HepG2 (cell line): ENCODE data around the gene COX4I2. TPM values are rescaled to one million over a fixed set of nuclear protein-coding genes. Genes with fewer than 3 reads are reported as not detected.

Experiments
- BRD4 ChIP-seq: sonication (generic); formaldehyde crosslinking; IDR thresholded peaks from 2 replicates; pipeline ENCODE4 v1.4.0; 2020; ENCODE audit warnings: missing genetic modification reagents
- HDAC6 ChIP-seq: fragments of 200-600 bp; sonication (generic); IDR thresholded peaks from 2 replicates; pipeline ENCODE4 v1.7.0; 2017; ENCODE audit warnings: mild to moderate bottlenecking, antibody characterized with exemption, low read length, low read depth
- HHEX ChIP-seq: IDR thresholded peaks from 2 replicates; pipeline ENCODE4 v1.6.1; 2016; ENCODE audit warnings: control low read depth
- HNRNPL ChIP-seq: fragments of 200-400 bp; formaldehyde crosslinking; IDR thresholded peaks from 2 replicates; pipeline ENCODE4 v1.6.1; 2017; ENCODE audit warnings: mild to moderate bottlenecking, low read depth, low read length
- KDM1A ChIP-seq: IDR thresholded peaks from 2 replicates; pipeline ENCODE4 v1.6.1; 2016; ENCODE audit warnings: missing compliant biosample characterization
- KLF16 ChIP-seq, 2 experiments: sonication (generic) in 1 of 2; formaldehyde crosslinking in 1 of 2; IDR thresholded peaks; 2 replicates each; pipeline versions ENCODE4 v1.6.1 to v1.8.0; 2016 to 2023; ENCODE audit warnings: missing genetic modification reagents in 2 of 2, missing compliant biosample characterization in 1 of 2
- KMT2B ChIP-seq: IDR thresholded peaks from 2 replicates; pipeline ENCODE4 v1.6.1; 2016; ENCODE audit warnings: missing genetic modification reagents, missing compliant biosample characterization
- MBNL3 ChIP-seq: fragments of 250-450 bp; sonication (Bioruptor Pico); conservative IDR thresholded peaks from 2 replicates; pipeline ENCODE4 v1.8.0; 2022; ENCODE audit warnings: mild to moderate bottlenecking, inconsistent platforms
- MEIS2 ChIP-seq: sonication (generic); formaldehyde crosslinking; IDR thresholded peaks from 2 replicates; pipeline ENCODE4 v1.9.0; 2021; ENCODE audit warnings: mild to moderate bottlenecking, missing genetic modification reagents
- MIER2 ChIP-seq: IDR thresholded peaks from 2 replicates; pipeline ENCODE4 v1.6.1; 2016; ENCODE audit warnings: missing biosample characterization, missing genetic modification reagents
- NKX3-1 ChIP-seq: sonication (generic); formaldehyde crosslinking; IDR thresholded peaks from 2 replicates; pipeline ENCODE4 v1.5.0; 2020; ENCODE audit warnings: missing genetic modification reagents
- POLR2A ChIP-seq, 2 experiments: IDR thresholded peaks; 2 replicates each; pipeline ENCODE4 v1.6.1; 2011; ENCODE audit warnings: low read depth in 2 of 2, low read length in 2 of 2, mild to moderate bottlenecking in 1 of 2, moderate library complexity in 1 of 2; ENCODE audit not compliant: insufficient read depth in 1 of 2
- PRDM10 ChIP-seq: sonication (generic); formaldehyde crosslinking; IDR thresholded peaks from 2 replicates; pipeline ENCODE4 v1.4.0; 2020; ENCODE audit warnings: low read depth, missing genetic modification reagents
- PRMT3 ChIP-seq: sonication (generic); formaldehyde crosslinking; IDR thresholded peaks from 2 replicates; pipeline ENCODE4 v1.8.1; 2022; ENCODE audit warnings: low read depth, mild to moderate bottlenecking, moderate library complexity, missing genetic modification reagents, borderline replicate concordance
- SIN3B ChIP-seq: fragments of 150-350 bp; IDR thresholded peaks from 2 replicates; pipeline ENCODE4 v1.6.1; 2014; ENCODE audit warnings: low read length
- ZBTB43 ChIP-seq: sonication (generic); formaldehyde crosslinking; conservative IDR thresholded peaks from 2 replicates; pipeline ENCODE4 v1.4.0; 2020; ENCODE audit warnings: missing genetic modification reagents
- ZBTB7A ChIP-seq: sonication (generic); formaldehyde crosslinking; IDR thresholded peaks from 2 replicates; pipeline ENCODE4 v1.8.0; 2022; ENCODE audit warnings: mild to moderate bottlenecking, missing genetic modification reagents
- ZFP36 ChIP-seq: fragments of 150-350 bp; IDR thresholded peaks from 2 replicates; pipeline ENCODE4 v1.6.1; 2018; ENCODE audit warnings: borderline replicate concordance, low read length, low read depth; ENCODE audit not compliant: partially characterized antibody
- ZNF121 ChIP-seq: sonication (generic); formaldehyde crosslinking; IDR thresholded peaks from 2 replicates; pipeline ENCODE4 v1.5.0; 2020; ENCODE audit warnings: mild to moderate bottlenecking, missing genetic modification reagents
- ZNF282 ChIP-seq: fragments of 450-650 bp; IDR thresholded peaks from 2 replicates; pipeline ENCODE4 v1.6.1; 2018; ENCODE audit not compliant: partially characterized antibody
- ZNF609 ChIP-seq: sonication (generic); formaldehyde crosslinking; IDR thresholded peaks from 2 replicates; pipeline ENCODE4 v1.4.0; 2020; ENCODE audit warnings: mild to moderate bottlenecking, missing genetic modification reagents, borderline replicate concordance
- ZNF629 ChIP-seq: sonication (generic); formaldehyde crosslinking; conservative IDR thresholded peaks from 2 replicates; pipeline ENCODE4 v1.5.0; 2020; ENCODE audit warnings: missing genetic modification reagents
- ZNF720 ChIP-seq: sonication (generic); formaldehyde crosslinking; IDR thresholded peaks from 2 replicates; pipeline ENCODE4 v1.4.0; 2020; ENCODE audit warnings: missing genetic modification reagents
- ZNF75D ChIP-seq: sonication (generic); formaldehyde crosslinking; IDR thresholded peaks from 2 replicates; pipeline ENCODE4 v1.8.1; 2023; ENCODE audit warnings: missing genetic modification reagents, mild to moderate bottlenecking, borderline replicate concordance
- ZSCAN12 ChIP-seq: sonication (generic); formaldehyde crosslinking; IDR thresholded peaks from 2 replicates; pipeline ENCODE4 v1.9.0; 2021; ENCODE audit warnings: mild to moderate bottlenecking, missing genetic modification reagents
- polyA plus RNA-seq, 8 experiments: library from polyadenylated mRNA; depleted of rRNA in 3 of 8; stranded (reverse) in 7 of 8; unstranded in 1 of 8; fragments of >200 nt; fragmentation: Illumina TruSeq in 4 of 8; extraction: Trizol in 4 of 8; gene quantifications; 2 replicates each; pipeline versions ENCODE4 v1.2.1 to v1.2.3, GENCODE V29; 2011 to 2016; ENCODE audit warnings: low read depth in 4 of 8, missing spikeins in 1 of 8, mixed read lengths in 1 of 8; ENCODE audit not compliant: insufficient read depth in 1 of 8
- total RNA-seq, 5 experiments: library from RNA; depleted of rRNA; stranded (reverse); fragments of >200 nt; fragmentation: Illumina TruSeq; extraction: Trizol; gene quantifications; 2 replicates each; pipeline ENCODE4 v1.2.3, GENCODE V29; 2016; ENCODE audit warnings: low read depth in 1 of 5

The COX4I2 gene
- total and polyA plus RNA-seq, 2 of the 13 experiments (the other 11 are each of a cell fraction or from before 2014, with no cell fraction given), result 1.1 TPM; not detected in 1

- TF ChIP-seq ZBTB43 (CRISPR knock-in tag) (no peak), PRMT3 (CRISPR knock-in tag) (0 out of 2 replicates have a peak, but pooled peaks have one; percentile 36), ZNF121 (CRISPR knock-in tag) (0 out of 2 replicates have a peak, but pooled peaks have one; percentile 45), HHEX (no peak), ZNF609 (CRISPR knock-in tag) (no peak), ZNF75D (CRISPR knock-in tag) (peak; percentile 76; the same call in 1 of the 2 replicates), ZNF720 (no peak), KDM1A (CRISPR knock-in tag) (peak; percentile 88), NKX3-1 (CRISPR knock-in tag) (no peak), HNRNPL (no peak), PRDM10 (no peak), BRD4 (CRISPR knock-in tag) (no peak), ZSCAN12 (CRISPR knock-in tag) (no peak), ZBTB7A (peak; percentile 2; the same call in 1 of the 2 replicates), KMT2B (CRISPR knock-in tag) (no peak), KLF16 (CRISPR knock-in tag; IDR thresholded peaks at IDR 0.05) (no peak), ZNF282 (no peak), ZNF629 (peak; percentile 55; the same call in 1 of the 2 replicates), MEIS2 (CRISPR knock-in tag) (no peak), MBNL3 (CRISPR knock-in tag) (no peak), ZFP36 (peak; percentile 91), HDAC6 (peak; percentile 84), MIER2 (CRISPR knock-in tag) (no peak), SIN3B (no peak), POLR2A (IDR thresholded peaks at IDR 0.05; ENCODE audit: insufficient read depth in 1 of 2, low read depth in 2 of 2, low read length in 2 of 2) (no peak)
Observed at GRCh38 chr20:31595380-31595653, 42.4 kb upstream of the COX4I2 start (continued).
